CD4-positive, alpha-beta memory T cell (primary cell): ENCODE measurements around the gene KCTD13. TPM values are rescaled to one million over a fixed set of nuclear protein-coding genes. Genes with fewer than 3 reads are reported as not detected.

Experiments used
- CTCF ChIA-PET: fragments of 350-600 bp; sonication (Branson Sonifier 250); formaldehyde crosslinking; loops from one replicate; lab custom pipeline; 2021; ENCODE audit warnings: inconsistent platforms; ENCODE audit not compliant: partially characterized antibody; lab: Charles Lee
- POLR2A ChIA-PET: fragments of 350-600 bp; sonication (Branson Sonifier 250); formaldehyde crosslinking; loops from one replicate; lab custom pipeline; 2021; ENCODE audit not compliant: partially characterized antibody; lab: Charles Lee
- DNase-seq, 5 donors: peaks; one replicate each; pipeline versions ENCODE4 v3.0.0 to v3.0.0-alpha.2; 2020 to 2022; ENCODE audit warnings: mixed read lengths in 1 of 5
- H3K27ac ChIP-seq: one replicate; pipeline ENCODE4 v1.7.0; 2013; ENCODE audit warnings: low read depth, low read length
- H3K27me3 ChIP-seq: 2 replicates; pipeline ENCODE4 v1.7.0; 2013; ENCODE audit warnings: mild to moderate bottlenecking, low read length, moderate library complexity; ENCODE audit not compliant: insufficient read depth
- H3K36me3 ChIP-seq: 2 replicates; pipeline ENCODE4 v1.7.0; 2013; ENCODE audit warnings: mild to moderate bottlenecking, low read length, moderate library complexity; ENCODE audit not compliant: insufficient read depth
- H3K4me1 ChIP-seq: 2 replicates; pipeline ENCODE4 v1.7.0; 2013; ENCODE audit warnings: mild to moderate bottlenecking, low read length, moderate library complexity; ENCODE audit not compliant: insufficient read depth
- H3K4me3 ChIP-seq, 2 donors: one replicate each; pipeline ENCODE4 v1.7.0; 2013; ENCODE audit warnings: low read length in 2 of 2, mild to moderate bottlenecking in 1 of 2
- H3K9me3 ChIP-seq, 2 donors: one replicate each; pipeline ENCODE4 v1.7.0; 2013; ENCODE audit warnings: low read length in 2 of 2, control low read depth in 1 of 2; ENCODE audit not compliant: control insufficient read depth in 1 of 2
- H3K27ac Mint-ChIP-seq, 7 donors: one replicate each; pipeline ENCODE4 v1.8.0; 2020 to 2021; ENCODE audit warnings: mixed read lengths in 7 of 7, mild to moderate bottlenecking in 6 of 7, inconsistent platforms in 3 of 7, moderate library complexity in 3 of 7
- H3K27me3 Mint-ChIP-seq, 2 donors: one replicate each; pipeline ENCODE4 v1.8.0; 2020 to 2021; ENCODE audit warnings: mixed read lengths in 2 of 2
- H3K36me3 Mint-ChIP-seq, 2 donors: one replicate each; pipeline ENCODE4 v1.8.0; 2020 to 2021; ENCODE audit warnings: mixed read lengths in 2 of 2, inconsistent platforms in 1 of 2, mild to moderate bottlenecking in 1 of 2
- H3K4me1 Mint-ChIP-seq, 4 donors: one replicate each; pipeline ENCODE4 v1.8.0; 2020 to 2021; ENCODE audit warnings: mixed read lengths in 4 of 4, mild to moderate bottlenecking in 1 of 4
- H3K4me3 Mint-ChIP-seq, 8 donors: one replicate each; pipeline ENCODE4 v1.8.0; 2020 to 2021; ENCODE audit warnings: mixed read lengths in 8 of 8, mild to moderate bottlenecking in 7 of 8, moderate library complexity in 6 of 8, inconsistent platforms in 3 of 8
- H3K9me3 Mint-ChIP-seq, 8 donors: one replicate each; pipeline ENCODE4 v1.8.0; 2020 to 2021; ENCODE audit warnings: mixed read lengths in 8 of 8, mild to moderate bottlenecking in 5 of 8, inconsistent platforms in 3 of 8, moderate library complexity in 1 of 8
- intact Hi-C: fragments of 100-400 bp; cut with micrococcal nuclease; formaldehyde crosslinking; loops from one replicate; pipeline ENCODE4 v1.15.1; 2023
- polyA plus RNA-seq, 2 donors: library from polyadenylated mRNA; unstranded; fragments of 300-500 nt; fragmentation: Illumina TruSeq; gene quantifications; one replicate each; pipeline ENCODE4 v1.2.3, GENCODE V29; 2021
- total RNA-seq, 2 experiments: library from RNA; stranded (reverse); gene quantifications; one replicate each; pipeline ENCODE4 v1.2.3, GENCODE V29; 2021

Gene KCTD13, protein sequence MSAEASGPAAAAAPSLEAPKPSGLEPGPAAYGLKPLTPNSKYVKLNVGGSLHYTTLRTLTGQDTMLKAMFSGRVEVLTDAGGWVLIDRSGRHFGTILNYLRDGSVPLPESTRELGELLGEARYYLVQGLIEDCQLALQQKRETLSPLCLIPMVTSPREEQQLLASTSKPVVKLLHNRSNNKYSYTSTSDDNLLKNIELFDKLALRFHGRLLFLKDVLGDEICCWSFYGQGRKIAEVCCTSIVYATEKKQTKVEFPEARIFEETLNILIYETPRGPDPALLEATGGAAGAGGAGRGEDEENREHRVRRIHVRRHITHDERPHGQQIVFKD
- total RNA-seq (10 to 100 TPM; 85.7 to 87.3 TPM), polyA plus RNA-seq (10 to 100 TPM in 1 of 2 donors, 1 to 10 TPM in 1; 6.0 to 16.3 TPM)

DNA sequence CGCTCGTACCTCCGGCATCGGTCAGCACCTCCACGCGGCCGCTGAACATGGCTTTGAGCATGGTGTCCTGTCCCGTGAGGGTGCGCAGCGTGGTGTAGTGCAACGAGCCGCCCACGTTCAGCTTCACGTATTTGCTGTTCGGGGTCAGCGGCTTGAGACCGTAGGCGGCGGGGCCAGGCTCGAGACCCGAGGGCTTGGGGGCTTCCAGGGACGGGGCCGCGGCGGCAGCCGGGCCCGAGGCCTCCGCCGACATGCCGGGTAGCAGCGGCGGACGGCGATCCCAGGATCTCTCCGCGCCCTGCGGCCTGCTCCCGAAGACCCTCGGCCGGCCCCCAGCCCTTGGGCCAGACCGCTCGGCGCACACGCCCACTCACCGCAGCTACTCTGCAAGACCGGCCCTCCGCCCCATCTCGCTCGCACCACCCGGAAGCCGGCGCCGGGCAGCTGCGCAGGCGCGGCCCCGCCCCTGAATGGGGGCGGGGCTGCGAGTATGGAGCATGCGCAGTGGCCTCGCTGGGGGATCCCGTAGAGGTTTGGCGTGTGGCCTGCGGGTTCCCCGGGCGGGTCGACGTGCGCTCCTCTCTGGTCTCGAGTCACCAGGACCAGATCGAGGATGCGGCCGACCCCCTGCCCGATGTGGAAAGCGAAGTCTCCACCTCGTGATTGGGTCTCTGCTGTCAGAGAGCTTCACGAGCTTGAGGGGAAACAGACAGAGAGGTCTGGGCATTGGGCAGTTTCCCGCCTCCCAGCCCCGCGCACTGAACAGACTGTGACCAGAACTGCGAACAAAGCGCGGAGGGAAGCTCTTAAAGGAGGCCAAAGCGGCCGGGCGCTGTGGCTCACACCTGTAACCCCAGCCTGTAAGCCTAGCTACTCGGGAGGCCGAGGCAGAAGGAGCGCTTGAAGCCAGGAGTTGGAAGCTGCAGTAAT is at the start of gene KCTD13:
TSS of gene KCTD13 (minus strand) at position 446 of the 930 bp plus-strand sequence. CDS start at position 253, 193 bp downstream.
- peak within 1 kb of the TSS; percentile 88 to 98 (median 97) for H3K27ac Mint-ChIP-seq
- intact Hi-C loops: loop anchor here (1.0 to 5.0 kb wide), 4 partner anchors 36 to 70 kb away; partner anchors contain the start of genes CDIPT, INO80E, TAOK2 and TMEM219
- ChIA-PET CTCF (interaction anchor here (0.8 to 1.4 kb wide), 5 partner anchors 35 to 107 kb away, joined by 3 to 9 read pairs (median 5); partner anchors contain the start of genes TAOK2 and TMEM219), POLR2A (interaction anchor here (0.6 to 3.0 kb wide), 25 partner anchors 9 to 260 kb away, joined by 3 to 57 read pairs (median 5); partner anchors contain the start of genes ASPHD1, CDIPT, HIRIP3 and INO80E)
- peaks cover 23 to 54% (median 31%) of the 10 kb centered on the region in 4 donors for H3K4me1 Mint-ChIP-seq
- H3K36me3 Mint-ChIP-seq: peaks cover 9 to 27% of the 10 kb centered on the region in 2 donors
- no peaks in the 10 kb centered on the region for H3K9me3 ChIP-seq
- peaks cover 21% of the 10 kb centered on the region for H3K36me3 ChIP-seq
- H3K4me3 Mint-ChIP-seq: peak within 1 kb of the TSS; percentile 88 to 96 (median 94)
- H3K4me3 ChIP-seq: peak within 1 kb of the TSS; percentile 89 to 95
- H3K4me1 ChIP-seq: peaks cover 32% of the 10 kb centered on the region
- H3K27ac ChIP-seq: peak within 1 kb of the TSS; percentile 77
- no peaks in the 10 kb centered on the region for H3K27me3 Mint-ChIP-seq
- no peaks in the 10 kb centered on the region for H3K27me3 ChIP-seq
- DNase-seq: peak; percentile 83 to 97 (median 90)
- H3K9me3 Mint-ChIP-seq: no peaks in the 10 kb centered on the region

DNA sequence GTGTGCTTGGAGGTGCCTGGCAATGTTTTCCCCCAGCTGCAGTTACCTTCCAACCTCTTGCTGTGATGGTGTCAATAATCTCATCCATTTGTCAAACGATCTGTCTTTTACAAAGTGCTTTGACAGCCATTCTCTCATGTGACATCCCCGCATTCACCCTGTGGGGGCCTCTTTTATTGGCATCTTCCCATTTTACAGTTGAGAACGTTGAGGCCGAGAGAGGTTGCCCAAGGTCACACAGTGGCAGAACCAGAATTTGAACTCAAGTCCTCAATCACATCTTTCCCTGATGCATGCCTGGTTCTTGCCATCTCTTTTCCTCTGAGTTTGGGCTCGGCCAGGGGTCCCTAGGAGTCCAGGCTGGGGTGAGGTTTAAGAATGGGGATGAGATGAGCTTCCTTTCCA is 49.1 kb upstream of the KCTD13 start:
- peaks cover 12 to 38% of the 10 kb centered on the region in 2 donors for H3K36me3 Mint-ChIP-seq
- peaks cover 31% of the 10 kb centered on the region for H3K36me3 ChIP-seq
- H3K9me3 ChIP-seq: no peaks in the 10 kb centered on the region
- ChIA-PET CTCF (interaction anchor here (0.9 to 3.8 kb wide), 7 partner anchors 13 to 111 kb away, joined by 3 to 29 read pairs (median 3); partner anchors contain the start of genes CDIPT, HIRIP3 and TMEM219), POLR2A (interaction anchor here (0.9 to 6.0 kb wide), 8 partner anchors 12 to 274 kb away, joined by 3 to 113 read pairs (median 9); partner anchors contain the start of genes ASPHD1, HIRIP3, INO80E and KCTD13)
- no peaks in the 10 kb centered on the region for H3K9me3 Mint-ChIP-seq
- intact Hi-C loops: no loop called here
- no peaks in the 10 kb centered on the region for H3K27me3 ChIP-seq
- H3K27ac ChIP-seq: peak overlapping the region; percentile 86
- H3K4me1 Mint-ChIP-seq: peaks cover 20 to 49% (median 34%) of the 10 kb centered on the region in 4 donors
- DNase-seq: no peak
- H3K27ac Mint-ChIP-seq: peak overlapping the region; percentile 77 to 96 (median 94)
- H3K4me3 Mint-ChIP-seq: peak overlapping the region; percentile 82 to 97 (median 93)
- peak overlapping the region; percentile 18 to 87 for H3K4me3 ChIP-seq
- H3K27me3 Mint-ChIP-seq: no peaks in the 10 kb centered on the region
- peaks cover 36% of the 10 kb centered on the region for H3K4me1 ChIP-seq

DNA sequence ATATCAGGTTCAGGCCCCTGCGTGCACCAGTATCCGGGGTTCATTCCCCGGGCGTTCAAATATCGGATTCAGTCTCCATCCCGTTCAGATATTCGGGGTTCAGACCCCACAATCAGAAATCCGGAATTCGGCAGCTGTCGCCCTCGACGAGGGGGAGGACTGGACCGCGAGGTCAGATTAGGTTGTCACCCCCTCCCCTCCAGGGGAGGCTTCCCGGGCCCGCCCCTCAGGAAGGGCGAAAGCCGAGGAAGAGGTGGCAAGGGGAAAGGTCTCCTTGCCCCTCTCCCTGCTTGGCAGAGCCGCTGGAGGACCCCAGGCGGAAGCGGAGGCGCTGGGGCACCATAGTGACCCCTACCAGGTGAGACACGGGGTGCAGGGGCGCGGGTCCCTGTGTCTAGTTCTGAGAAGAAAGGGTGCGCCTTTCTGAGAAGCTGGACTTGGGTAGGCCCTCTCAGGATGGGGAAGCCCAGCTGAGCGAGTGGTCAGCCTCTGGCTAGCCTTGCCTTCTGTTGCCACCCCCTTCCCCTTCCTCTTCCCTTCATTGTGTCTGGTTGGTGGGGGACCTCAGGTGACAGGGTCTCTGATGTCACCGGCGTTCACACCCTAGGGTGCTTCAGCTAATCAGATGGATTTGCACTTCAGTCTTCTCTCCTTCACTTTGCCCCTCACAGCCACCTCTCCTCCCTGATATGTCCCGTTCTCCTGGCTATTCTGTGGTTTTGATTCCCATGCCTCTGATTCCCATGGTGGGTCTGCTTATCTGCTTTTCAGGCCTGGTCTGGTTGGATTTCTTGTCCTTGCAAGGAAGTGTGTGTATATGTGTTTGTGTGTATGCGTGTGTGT is 48.5 kb upstream of the KCTD13 start:
- peak overlapping the region; percentile 74 to 87 for H3K4me3 ChIP-seq
- POLR2A ChIA-PET: interaction anchor here (0.6 to 6.0 kb wide), 12 partner anchors 13 to 273 kb away, joined by 3 to 113 read pairs (median 7); partner anchors contain the start of genes ALDOA, ASPHD1, C16orf54 and HIRIP3
- peak overlapping the region; percentile 86 for H3K27ac ChIP-seq
- intact Hi-C loops: no loop called here
- CTCF ChIA-PET: interaction anchor here (0.9 to 3.8 kb wide), 6 partner anchors 13 to 121 kb away, joined by 3 to 29 read pairs (median 4); partner anchors contain the start of genes CDIPT, HIRIP3 and TMEM219
- no peaks in the 10 kb centered on the region for H3K9me3 Mint-ChIP-seq
- no peaks in the 10 kb centered on the region for H3K27me3 ChIP-seq
- H3K27ac Mint-ChIP-seq: peak overlapping the region; percentile 77 to 97 (median 96)
- H3K9me3 ChIP-seq: no peaks in the 10 kb centered on the region
- peak overlapping the region; percentile 82 to 97 (median 93) for H3K4me3 Mint-ChIP-seq
- peak in 4 of 5 donors; percentile 12 to 56 (median 16) for DNase-seq
- H3K36me3 ChIP-seq: peaks cover 25% of the 10 kb centered on the region
- peaks cover 36% of the 10 kb centered on the region for H3K4me1 ChIP-seq
- H3K36me3 Mint-ChIP-seq: peaks cover 10 to 34% of the 10 kb centered on the region in 2 donors
- H3K27me3 Mint-ChIP-seq: no peaks in the 10 kb centered on the region
- peaks cover 20 to 49% (median 34%) of the 10 kb centered on the region in 4 donors for H3K4me1 Mint-ChIP-seq

DNA sequence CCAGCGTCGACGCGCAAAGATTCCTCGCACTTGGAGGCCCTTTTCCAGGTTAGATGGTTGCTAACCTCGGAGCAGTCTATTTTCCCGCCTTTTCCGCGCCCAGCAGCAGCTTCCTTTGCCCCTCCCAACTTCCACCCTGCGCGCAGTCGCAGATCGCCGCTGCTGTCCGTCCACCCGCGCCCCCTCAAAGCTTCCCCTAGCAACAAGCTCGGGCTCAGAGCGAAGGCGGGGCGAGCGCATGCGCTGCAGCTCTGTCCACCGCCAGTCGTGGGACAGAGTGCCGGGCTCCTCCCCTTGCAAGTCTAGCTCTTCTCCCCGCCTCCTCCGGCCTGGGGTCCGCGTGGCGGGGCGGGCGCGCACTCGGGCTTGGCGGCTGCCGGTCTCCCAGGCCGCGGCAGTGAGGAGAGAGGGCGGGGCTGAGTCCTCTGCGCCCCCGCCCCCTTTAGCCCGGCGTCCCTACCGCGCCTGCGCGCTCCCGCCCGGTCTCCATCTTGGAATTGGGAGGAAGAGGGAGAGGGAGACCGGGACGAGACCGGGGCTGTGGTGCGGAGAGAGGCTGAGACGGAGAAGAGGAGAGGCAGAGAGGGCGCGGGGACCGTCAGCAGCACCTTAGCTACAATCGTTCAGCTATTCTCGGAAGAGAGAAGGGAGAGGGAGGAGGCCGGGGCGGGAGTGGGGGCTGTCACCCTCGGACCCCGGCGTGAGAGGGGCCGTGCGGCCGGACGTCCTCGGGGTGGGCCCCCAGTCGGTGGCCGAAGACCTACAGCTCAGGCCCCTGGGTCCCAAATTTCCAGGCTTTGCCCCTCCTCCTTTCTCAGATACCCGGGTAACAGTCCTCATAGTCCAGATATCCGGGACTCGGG is 47.6 kb upstream of the KCTD13 start, which contains the start of gene TAOK2:
TSS of gene TAOK2 (plus strand) at position 485 of the 863 bp plus-strand sequence. CDS start 3,905 bp downstream, outside the sequence.
- CTCF ChIA-PET: interaction anchor here (0.7 to 3.8 kb wide), 12 partner anchors 8 to 273 kb away, joined by 3 to 29 read pairs (median 3); partner anchors contain the start of genes KCTD13 and TMEM219
- intact Hi-C loops: loop anchor here (1.0 to 2.0 kb wide), 4 partner anchors 11 to 110 kb away; partner anchors contain the start of genes CDIPT, INO80E, KCTD13 and TMEM219
- H3K27ac Mint-ChIP-seq: peak within 1 kb of the TSS; percentile 77 to 97 (median 96)

DNA sequence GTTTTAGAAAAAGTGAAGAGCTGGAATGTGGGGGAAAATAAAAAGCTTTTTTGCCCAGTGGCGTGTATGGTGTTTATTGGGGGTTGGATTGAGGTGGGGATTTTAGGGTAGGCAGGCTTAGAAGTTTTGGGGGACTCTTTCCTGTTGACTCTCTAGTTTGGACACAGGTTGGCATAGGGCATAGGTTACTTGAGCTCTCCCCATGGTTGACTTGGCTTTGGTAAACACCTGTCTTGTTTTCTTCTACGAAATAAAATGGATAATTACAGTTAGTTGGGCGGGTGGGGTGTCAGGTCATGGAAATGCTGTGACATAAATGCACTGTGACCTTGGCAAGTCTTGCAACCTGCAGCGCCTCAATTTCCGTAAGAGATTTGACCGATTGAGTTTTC is 47.0 kb upstream of the KCTD13 start:
- Mint-ChIP-seq H3K9me3 (no peaks in the 10 kb centered on the region), H3K27ac (peak overlapping the region; percentile 77 to 97 (median 95))
- intact Hi-C loops: loop anchor here (1.0 to 2.0 kb wide), 4 partner anchors 11 to 110 kb away; partner anchors contain the start of genes CDIPT, INO80E, KCTD13 and TMEM219

More for the DNA sequence above, 47.6 kb upstream of the KCTD13 start, which contains the start of gene TAOK2:
- Mint-ChIP-seq H3K27me3 (no peaks in the 10 kb centered on the region), H3K9me3 (no peaks in the 10 kb centered on the region), H3K4me3 (peak within 1 kb of the TSS; percentile 82 to 97 (median 93)), H3K4me1 (peaks cover 20 to 49% (median 34%) of the 10 kb centered on the region in 4 donors), H3K36me3 (peaks cover 9 to 29% of the 10 kb centered on the region in 2 donors)
- Histone ChIP-seq H3K4me1 (peaks cover 36% of the 10 kb centered on the region), H3K9me3 (no peaks in the 10 kb centered on the region), H3K27ac (peak within 1 kb of the TSS; percentile 86), H3K27me3 (no peaks in the 10 kb centered on the region), H3K4me3 (peak within 1 kb of the TSS; percentile 74 to 87), H3K36me3 (peaks cover 20% of the 10 kb centered on the region)
- POLR2A ChIA-PET: interaction anchor here (0.7 to 6.0 kb wide), 17 partner anchors 12 to 360 kb away, joined by 3 to 113 read pairs (median 5); partner anchors contain the start of genes ALDOA, C16orf54, CDIPT and HIRIP3
- DNase-seq: peak; percentile 92 to 94 (median 92)

More for the DNA sequence above, 47.0 kb upstream of the KCTD13 start:
- H3K36me3 ChIP-seq: peaks cover 20% of the 10 kb centered on the region
- H3K4me1 ChIP-seq: peaks cover 36% of the 10 kb centered on the region
- Mint-ChIP-seq H3K27me3 (no peaks in the 10 kb centered on the region), H3K4me3 (peak overlapping the region; percentile 82 to 97 (median 93)), H3K4me1 (peaks cover 20 to 49% (median 34%) of the 10 kb centered on the region in 4 donors), H3K36me3 (peaks cover 14 to 29% of the 10 kb centered on the region in 2 donors)
- no peak for DNase-seq
- ChIA-PET CTCF (interaction anchor here (0.7 to 3.8 kb wide), 10 partner anchors 9 to 272 kb away, joined by 3 to 29 read pairs (median 3); partner anchors contain the start of genes KCTD13 and TMEM219), POLR2A (interaction anchor here (0.7 to 6.0 kb wide), 18 partner anchors 12 to 359 kb away, joined by 3 to 113 read pairs (median 5); partner anchors contain the start of genes ALDOA, C16orf54, CDIPT and CORO1A)
- H3K4me3 ChIP-seq: peak overlapping the region in 1 of 2 donors; percentile 87
- peak overlapping the region; percentile 86 for H3K27ac ChIP-seq
- no peaks in the 10 kb centered on the region for H3K27me3 ChIP-seq
- no peaks in the 10 kb centered on the region for H3K9me3 ChIP-seq
